Neural progenitor cell (in vitro differentiated cells): ENCODE results near the gene MEGF8. TPM values are rescaled to one million over a fixed set of nuclear protein-coding genes. Genes with fewer than 3 reads are reported as not detected.

Source experiments
- DNase-seq: peaks from one replicate; pipeline ENCODE4 v3.0.0-alpha.2; 2016; ENCODE audit warnings: low spot score
- H2AFZ ChIP-seq: fragments of 200-600 bp; sonication (generic); replicated peaks from 2 replicates; pipeline ENCODE4 v1.6.1; 2016; ENCODE audit warnings: antibody characterized with exemption
- H3F3A ChIP-seq: fragments of 200-600 bp; sonication (generic); 2 replicates; pipeline ENCODE4 v1.6.1; 2016; ENCODE audit warnings: antibody characterized with exemption, low read depth
- H3K27ac ChIP-seq: fragments of 200-600 bp; sonication (generic); 2 replicates; pipeline ENCODE4 v1.5.1; 2016; ENCODE audit warnings: mild to moderate bottlenecking
- H3K27me3 ChIP-seq: fragments of 200-600 bp; sonication (generic); 2 replicates; pipeline ENCODE4 v1.6.1; 2016; ENCODE audit warnings: mild to moderate bottlenecking, moderate library complexity
- H3K36me3 ChIP-seq: fragments of 200-600 bp; sonication (generic); 2 replicates; pipeline ENCODE4 v1.5.1; 2016
- H3K4me1 ChIP-seq: fragments of 200-600 bp; sonication (generic); 2 replicates; pipeline ENCODE4 v1.6.1; 2016; ENCODE audit warnings: mixed run types
- H3K4me2 ChIP-seq: fragments of 200-600 bp; sonication (generic); 2 replicates; pipeline ENCODE4 v1.6.1; 2016
- H3K4me3 ChIP-seq: fragments of 200-600 bp; sonication (generic); 2 replicates; pipeline ENCODE4 v1.5.1; 2016
- H3K79me2 ChIP-seq: fragments of 200-600 bp; sonication (generic); 2 replicates; pipeline ENCODE4 v1.6.1; 2016; ENCODE audit warnings: low read depth
- H3K9ac ChIP-seq: fragments of 200-600 bp; sonication (generic); 2 replicates; pipeline ENCODE4 v1.6.1; 2016
- H3K9me3 ChIP-seq: fragments of 200-600 bp; sonication (generic); 2 replicates; pipeline ENCODE4 v1.5.1; 2016; ENCODE audit warnings: low read depth
- H4K20me1 ChIP-seq: fragments of 200-600 bp; sonication (generic); 2 replicates; pipeline ENCODE4 v1.6.1; 2016; ENCODE audit warnings: low read depth
- H3K27ac Mint-ChIP-seq: 3 replicates; pipeline ENCODE4 v1.8.0; 2021; ENCODE audit warnings: mixed read lengths
- H3K27me3 Mint-ChIP-seq: 2 replicates; pipeline ENCODE4 v1.8.0; 2022; ENCODE audit warnings: low read depth, mild to moderate bottlenecking, inconsistent platforms, moderate library complexity, mixed read lengths; ENCODE audit not compliant: insufficient read depth
- H3K36me3 Mint-ChIP-seq: 3 replicates; pipeline ENCODE4 v1.8.0; 2021; ENCODE audit warnings: mixed read lengths
- H3K4me1 Mint-ChIP-seq: 3 replicates; pipeline ENCODE4 v1.8.0; 2021; ENCODE audit warnings: mixed read lengths
- H3K4me3 Mint-ChIP-seq: 3 replicates; pipeline ENCODE4 v1.8.0; 2021; ENCODE audit warnings: mild to moderate bottlenecking, moderate library complexity, mixed read lengths
- H3K9me3 Mint-ChIP-seq: 3 replicates; pipeline ENCODE4 v1.8.0; 2020; ENCODE audit warnings: mixed read lengths
- EZH2 ChIP-seq: fragments of 200-600 bp; sonication (generic); IDR thresholded peaks from 2 replicates; pipeline ENCODE4 v1.6.1; 2017; ENCODE audit warnings: antibody characterized with exemption, mild to moderate bottlenecking, moderate library complexity
- EZH2phosphoT487 ChIP-seq: fragments of 200-600 bp; sonication (generic); IDR thresholded peaks from 2 replicates; pipeline ENCODE4 v1.6.1; 2017; ENCODE audit warnings: antibody characterized with exemption
- total RNA-seq: library from RNA; depleted of rRNA; stranded (reverse); fragments of >200 nt; gene quantifications from 2 replicates; pipeline ENCODE4 v1.2.3, GENCODE V29; 2015; ENCODE audit warnings: low replicate concordance
- TF ChIP-seq, protein P1 (sequence below): fragments of 200-600 bp; sonication (generic); IDR thresholded peaks from 2 replicates; pipeline ENCODE4 v1.5.1; 2017; ENCODE audit warnings: antibody characterized with exemption, mild to moderate bottlenecking

Gene MEGF8
- total RNA-seq, 1 donor from 2014 or later: 7.3 TPM

DNA sequence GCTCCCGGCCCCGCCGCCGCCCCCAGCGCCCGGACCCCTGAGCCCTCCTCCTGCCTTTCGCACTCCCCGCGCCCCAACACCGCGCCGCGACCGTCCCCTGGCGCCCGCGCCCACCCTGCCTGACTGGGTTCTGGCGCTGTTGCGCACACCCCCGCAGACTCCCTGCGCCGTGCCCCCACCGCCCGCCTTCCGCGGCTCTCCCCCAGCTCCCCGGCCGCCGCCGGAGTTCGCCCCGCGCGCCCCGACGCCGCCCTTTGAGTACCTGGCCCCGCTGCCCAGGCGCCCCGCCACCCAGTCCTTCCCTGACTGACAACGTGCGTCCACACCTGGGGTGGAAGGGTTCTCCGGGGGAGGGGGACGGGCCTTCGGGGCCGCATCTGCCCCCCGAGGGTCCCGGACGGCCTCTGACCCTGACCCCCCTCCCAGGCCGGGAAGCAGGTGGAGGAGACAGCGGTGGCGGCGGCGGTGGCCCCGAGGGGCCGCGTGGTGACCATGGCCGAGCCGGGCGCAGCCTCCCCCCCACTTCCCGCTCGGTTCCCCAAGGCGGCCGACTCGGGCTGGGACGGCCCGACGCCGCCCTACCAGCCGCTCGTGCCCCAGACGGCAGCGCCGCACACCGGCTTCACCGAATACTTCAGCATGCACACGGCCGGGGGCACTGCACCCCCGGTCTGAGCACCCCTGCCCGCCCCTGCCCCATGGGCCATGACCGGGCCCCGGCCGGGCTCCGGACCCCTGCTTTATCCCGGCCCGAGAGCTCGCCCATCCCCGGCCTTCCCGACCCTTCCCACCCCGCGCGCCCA is 1.4 kb upstream of the MEGF8 start:
- Histone ChIP-seq H3K4me1 (peaks cover 7% of the 10 kb centered on the region), H3K27me3 (peaks cover 58% of the 10 kb centered on the region), H3K36me3 (no peaks in the 10 kb centered on the region), H4K20me1 (peaks cover 17% of the 10 kb centered on the region), H3K27ac (no peak overlapping the region), H3F3A (peaks cover 16% of the 10 kb centered on the region), H3K4me3 (peak overlapping the region; percentile 41), H3K79me2 (peaks cover 23% of the 10 kb centered on the region), H3K4me2 (peak overlapping the region; percentile 68), H3K9ac (no peak overlapping the region), H2AFZ (peak overlapping the region; percentile 19), H3K9me3 (no peaks in the 10 kb centered on the region)
- peaks cover 34% of the 10 kb centered on the region for H3K4me1 Mint-ChIP-seq
- peak; percentile 62 for DNase-seq
- TF ChIP-seq, protein P1, sequence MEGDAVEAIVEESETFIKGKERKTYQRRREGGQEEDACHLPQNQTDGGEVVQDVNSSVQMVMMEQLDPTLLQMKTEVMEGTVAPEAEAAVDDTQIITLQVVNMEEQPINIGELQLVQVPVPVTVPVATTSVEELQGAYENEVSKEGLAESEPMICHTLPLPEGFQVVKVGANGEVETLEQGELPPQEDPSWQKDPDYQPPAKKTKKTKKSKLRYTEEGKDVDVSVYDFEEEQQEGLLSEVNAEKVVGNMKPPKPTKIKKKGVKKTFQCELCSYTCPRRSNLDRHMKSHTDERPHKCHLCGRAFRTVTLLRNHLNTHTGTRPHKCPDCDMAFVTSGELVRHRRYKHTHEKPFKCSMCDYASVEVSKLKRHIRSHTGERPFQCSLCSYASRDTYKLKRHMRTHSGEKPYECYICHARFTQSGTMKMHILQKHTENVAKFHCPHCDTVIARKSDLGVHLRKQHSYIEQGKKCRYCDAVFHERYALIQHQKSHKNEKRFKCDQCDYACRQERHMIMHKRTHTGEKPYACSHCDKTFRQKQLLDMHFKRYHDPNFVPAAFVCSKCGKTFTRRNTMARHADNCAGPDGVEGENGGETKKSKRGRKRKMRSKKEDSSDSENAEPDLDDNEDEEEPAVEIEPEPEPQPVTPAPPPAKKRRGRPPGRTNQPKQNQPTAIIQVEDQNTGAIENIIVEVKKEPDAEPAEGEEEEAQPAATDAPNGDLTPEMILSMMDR: no peak
- peak; percentile 98 for TF ChIP-seq EZH2phosphoT487
- peak; percentile 99 for TF ChIP-seq EZH2
- H3K9me3 Mint-ChIP-seq: peaks cover 2% of the 10 kb centered on the region
- H3K36me3 Mint-ChIP-seq: peaks cover 2% of the 10 kb centered on the region
- no peak overlapping the region for H3K4me3 Mint-ChIP-seq
- no peak overlapping the region for H3K27ac Mint-ChIP-seq
- H3K27me3 Mint-ChIP-seq: peaks cover 35% of the 10 kb centered on the region

- H3K9me3 ChIP-seq: no peaks in the 10 kb centered on the region
- H3K4me1 ChIP-seq: peaks cover 7% of the 10 kb centered on the region
- H3F3A ChIP-seq: peaks cover 16% of the 10 kb centered on the region
- H3K4me3 ChIP-seq: peak overlapping the region; percentile 41
- peak overlapping the region; percentile 74 for H3K27ac Mint-ChIP-seq
- peaks cover 18% of the 10 kb centered on the region for H4K20me1 ChIP-seq
- H3K4me3 Mint-ChIP-seq: peak overlapping the region; percentile 93
- peak overlapping the region; percentile 19 for H2AFZ ChIP-seq
- peak; percentile 47 for DNase-seq
- peaks cover 53% of the 10 kb centered on the region for H3K27me3 ChIP-seq
- no peaks in the 10 kb centered on the region for H3K36me3 ChIP-seq
- H3K27ac ChIP-seq: no peak overlapping the region
- H3K4me2 ChIP-seq: peak overlapping the region; percentile 68
- peaks cover 2% of the 10 kb centered on the region for H3K36me3 Mint-ChIP-seq
- H3K27me3 Mint-ChIP-seq: peaks cover 35% of the 10 kb centered on the region
- peaks cover 39% of the 10 kb centered on the region for H3K4me1 Mint-ChIP-seq
- TF ChIP-seq, protein P1: no peak
- no peak for TF ChIP-seq EZH2phosphoT487
- TF ChIP-seq EZH2: peak; percentile 82
- H3K9me3 Mint-ChIP-seq: peaks cover 2% of the 10 kb centered on the region
- H3K79me2 ChIP-seq: peaks cover 23% of the 10 kb centered on the region
- H3K9ac ChIP-seq: no peak overlapping the region
Observed at GRCh38 chr19:42324655-42325307, 654 bp upstream of the MEGF8 start.

GRCh38 chr19:42325896-42326771 is 699 bp downstream of the MEGF8 start:
- Histone ChIP-seq H3K27me3 (peaks cover 40% of the 10 kb centered on the region), H3K4me2 (peak overlapping the region; percentile 90), H3K4me3 (peak overlapping the region; percentile 91), H3K79me2 (peaks cover 23% of the 10 kb centered on the region), H2AFZ (peak overlapping the region; percentile 81), H3K4me1 (peaks cover 7% of the 10 kb centered on the region), H3K27ac (no peak overlapping the region), H3K36me3 (no peaks in the 10 kb centered on the region), H3F3A (peaks cover 16% of the 10 kb centered on the region), H3K9ac (peak overlapping the region; percentile 77), H4K20me1 (peaks cover 28% of the 10 kb centered on the region), H3K9me3 (no peaks in the 10 kb centered on the region)
- H3K4me1 Mint-ChIP-seq: peaks cover 49% of the 10 kb centered on the region
- DNase-seq: no peak
- peak overlapping the region; percentile 93 for H3K4me3 Mint-ChIP-seq
- no peak overlapping the region for H3K27ac Mint-ChIP-seq
- peaks cover 2% of the 10 kb centered on the region for H3K9me3 Mint-ChIP-seq
- TF ChIP-seq, protein P1: peak; percentile 11
- no peak for TF ChIP-seq EZH2
- H3K36me3 Mint-ChIP-seq: peaks cover 2% of the 10 kb centered on the region
- peaks cover 33% of the 10 kb centered on the region for H3K27me3 Mint-ChIP-seq
